ENCODE data around the gene SRP14.

GRCh38 chr15:40003116-40003916, 35.7 kb downstream of the SRP14 start:
- TF ChIP-seq, protein P1, sequence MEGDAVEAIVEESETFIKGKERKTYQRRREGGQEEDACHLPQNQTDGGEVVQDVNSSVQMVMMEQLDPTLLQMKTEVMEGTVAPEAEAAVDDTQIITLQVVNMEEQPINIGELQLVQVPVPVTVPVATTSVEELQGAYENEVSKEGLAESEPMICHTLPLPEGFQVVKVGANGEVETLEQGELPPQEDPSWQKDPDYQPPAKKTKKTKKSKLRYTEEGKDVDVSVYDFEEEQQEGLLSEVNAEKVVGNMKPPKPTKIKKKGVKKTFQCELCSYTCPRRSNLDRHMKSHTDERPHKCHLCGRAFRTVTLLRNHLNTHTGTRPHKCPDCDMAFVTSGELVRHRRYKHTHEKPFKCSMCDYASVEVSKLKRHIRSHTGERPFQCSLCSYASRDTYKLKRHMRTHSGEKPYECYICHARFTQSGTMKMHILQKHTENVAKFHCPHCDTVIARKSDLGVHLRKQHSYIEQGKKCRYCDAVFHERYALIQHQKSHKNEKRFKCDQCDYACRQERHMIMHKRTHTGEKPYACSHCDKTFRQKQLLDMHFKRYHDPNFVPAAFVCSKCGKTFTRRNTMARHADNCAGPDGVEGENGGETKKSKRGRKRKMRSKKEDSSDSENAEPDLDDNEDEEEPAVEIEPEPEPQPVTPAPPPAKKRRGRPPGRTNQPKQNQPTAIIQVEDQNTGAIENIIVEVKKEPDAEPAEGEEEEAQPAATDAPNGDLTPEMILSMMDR (IDR thresholded peaks at IDR 0.05) = no peak
- no peak for TF ChIP-seq ZFX (IDR thresholded peaks at IDR 0.05; ENCODE audit: borderline replicate concordance)
